Pancreas (tissue), 10 donors: ENCODE measurements around the gene SEMA6B. TPM values are rescaled to one million over a fixed set of nuclear protein-coding genes. Genes with fewer than 3 reads are reported as not detected.

Experiments used
- ATAC-seq, 4 donors: fragments of 200-7000 bp; cut with Tn5 transposase; one replicate each; pipeline versions ENCODE4 v1.8.0 to v1.9.1; 2020; ENCODE audit warnings: mild to moderate bottlenecking in 4 of 4, moderate library complexity in 4 of 4
- DNase-seq, 6 donors: peaks; one replicate each; pipeline ENCODE4 v3.0.0-alpha.2; 2020
- FAIRE-seq: peaks from 2 replicates; lab custom pipeline; 2012; peaks lifted over from hg19 to GRCh38; lab: Jason Lieb, UNC
- H3K27ac ChIP-seq, 4 donors: fragments of 200-600 bp; sonication (generic); 1 replicate in 3 of 4; 2 replicates in 1 of 4; pipeline versions ENCODE4 v1.5.0 to v1.8.0; 2020
- H3K27me3 ChIP-seq, 4 donors: fragments of 200-600 bp; one replicate each; pipeline ENCODE4 v1.8.0; 2021
- H3K36me3 ChIP-seq, 3 donors: fragments of 200-600 bp; sonication (generic) in 1 of 3; one replicate each; pipeline versions ENCODE4 v1.5.0 to v1.8.0; 2020 to 2021
- H3K4me1 ChIP-seq, 3 donors: fragments of 200-600 bp; one replicate each; pipeline ENCODE4 v1.8.0; 2021
- H3K4me3 ChIP-seq, 4 donors: fragments of 200-600 bp; sonication (generic) in 2 of 4; one replicate each; pipeline versions ENCODE4 v1.5.0 to v1.8.0; 2020 to 2021
- H3K9me3 ChIP-seq, 4 donors: fragments of 200-600 bp; one replicate each; pipeline ENCODE4 v1.8.0; 2021
- CTCF ChIP-seq, 4 donors: fragments of 200-600 bp; sonication (generic) in 3 of 4; IDR thresholded peaks; one replicate each; pipeline versions ENCODE4 v1.5.0 to v1.8.0; 2021; ENCODE audit warnings: antibody characterized with exemption in 4 of 4
- WGBS, 2 donors: extraction: QIAGEN DNeasy Blood & Tissue Kit; methylation state at CpG; one replicate each; pipeline ENCODE4 v1.1.7; 2013; 5-methylcytosine and 5-hydroxymethylcytosine counted together
- intact Hi-C, 3 donors: fragments of 100-400 bp; cut with DNase I; formaldehyde crosslinking; loops; one replicate each; pipeline versions ENCODE4 v1.11.1 to v1.14.2; 2022
- polyA plus RNA-seq, 2 donors: library from polyadenylated mRNA; stranded (reverse); fragments of 200-250 nt; gene quantifications; one replicate each; pipeline ENCODE4 v1.2.3, GENCODE V29; 2013
- total RNA-seq, 6 donors: library from RNA; stranded (reverse); fragmentation: NEBNext Ultra II Directional in 4 of 6; extraction: Animal tissue kit (Norgen Biotek cat#: 25700) in 4 of 6; gene quantifications; one replicate each; pipeline versions ENCODE4 v1.2.1 to v1.2.4, GENCODE V29; 2021 to 2023
- donor health status: healthy with polysubstance abuse.
- donor health status: DM: no; HTN: no; CAD: no; lungs with moderate emphysema.
- donor health status: DM: no; HTN: no; CAD: no.
- donor health status: control.
- donor health status: control.
- donor health status: Bipolar disorder and iron deficiency.
- donor health status: DM: yes; HTN: yes; CAD: no.
- donor health status: DM: no; HTN: no; CAD: no.
- donor health status: DM: no; HTN: no; CAD: no.
- donor health status: DM: yes; HTN: yes; CAD: no.

The SEMA6B gene
- total and polyA plus RNA-seq, 8 donors, result 2.2 to 4.7 (median 3.5) TPM

GRCh38 chr19:4496304-4496703 is 63.2 kb downstream of the SEMA6B start:
- Histone ChIP-seq H3K27me3 (no peaks in the 10 kb centered on the region), H3K4me1 (no peaks in the 10 kb centered on the region), H3K27ac (no peak overlapping the region), H3K36me3 (peaks cover 4 to 33% (median 16%) of the 10 kb centered on the region in 3 donors), H3K4me3 (no peak overlapping the region), H3K9me3 (no peaks in the 10 kb centered on the region)
- no peak for TF ChIP-seq CTCF (IDR thresholded peaks at IDR 0.05)
- FAIRE-seq, result no peak
- intact Hi-C loops, result no loop called here
- ATAC-seq, result no peak
- peak in 3 of 6 donors; percentile 7 to 54 (median 44) for DNase-seq
- WGBS, 2 donors, result 87 to 88% methylated on average over 17 to 18 of the region's 18 CpGs

GRCh38 chr19:4495471-4495870 is 64.0 kb downstream of the SEMA6B start:
- TF ChIP-seq CTCF (IDR thresholded peaks at IDR 0.05), result no peak
- DNase-seq (peak in 4 of 6 donors; percentile 12 to 66 (median 39)), ATAC-seq (peak in 2 of 4 donors; percentile 38 to 50), FAIRE-seq (no peak)
- Histone ChIP-seq H3K27ac (no peak overlapping the region), H3K9me3 (no peaks in the 10 kb centered on the region), H3K4me3 (no peak overlapping the region), H3K4me1 (no peaks in the 10 kb centered on the region), H3K36me3 (peaks cover 4 to 33% (median 16%) of the 10 kb centered on the region in 3 donors), H3K27me3 (no peaks in the 10 kb centered on the region)
- 81 to 88% methylated on average over 12 of the region's 12 CpGs for WGBS, 2 donors
- intact Hi-C loops, result no loop called here

- FAIRE-seq (no peak), DNase-seq (no peak), ATAC-seq (no peak)
- intact Hi-C loops, result no loop called here
- WGBS, 2 donors, result 96% methylated on average over 8 of the region's 8 CpGs
- Histone ChIP-seq H3K27me3 (no peaks in the 10 kb centered on the region), H3K4me3 (no peak overlapping the region), H3K4me1 (no peaks in the 10 kb centered on the region), H3K36me3 (peaks cover 4 to 33% (median 16%) of the 10 kb centered on the region in 3 donors), H3K27ac (no peak overlapping the region), H3K9me3 (no peaks in the 10 kb centered on the region)
- TF ChIP-seq CTCF (IDR thresholded peaks at IDR 0.05), result no peak
These were observed 64.8 kb downstream of the SEMA6B start for GRCh38 chr19:4494691-4495064.

- no peak for TF ChIP-seq CTCF (IDR thresholded peaks at IDR 0.05)
- intact Hi-C loops, result no loop called here
- FAIRE-seq (no peak), DNase-seq (peak in 3 of 6 donors; percentile 22 to 65 (median 51)), ATAC-seq (no peak)
- no peaks in the 10 kb centered on the region for H3K9me3 ChIP-seq
- H3K4me3 ChIP-seq, result no peak overlapping the region
- no peaks in the 10 kb centered on the region for H3K27me3 ChIP-seq
- no peaks in the 10 kb centered on the region for H3K4me1 ChIP-seq
- H3K36me3 ChIP-seq, result peaks cover 4 to 33% (median 16%) of the 10 kb centered on the region in 3 donors
- no peak overlapping the region for H3K27ac ChIP-seq
- 95 to 96% methylated on average over 47 to 61 of the region's 61 CpGs for WGBS, 2 donors
These were observed 65.4 kb downstream of the SEMA6B start for GRCh38 chr19:4493929-4494690.
